ENCODE results near the gene KANK3.
A peak's percentile ranks its signal among the peaks of the same experiment; 100 is the strongest.
"Not testable (repeated sequence)": the region's sequence is repeated elsewhere in the genome, so short reads cannot be mapped to it uniquely, and the experiment has no call there.

The KANK3 gene

GRCh38 chr19:8323781-8324185, 19.3 kb downstream of the KANK3 start:
- Histone ChIP-seq H3K9me3 (ENCODE audit: control insufficient read depth, insufficient read depth, low read depth, low read length) (0 out of 2 replicates have a peak, but pooled peaks cover 2% of the 10 kb centered on the region), H3K4me3 (ENCODE audit: low read depth, low read length) (no peak overlapping the region), H3K36me3 (ENCODE audit: control insufficient read depth, insufficient read depth, low read length) (peaks cover 24% of the 10 kb centered on the region), H3K27me3 (ENCODE audit: control insufficient read depth, insufficient read depth, low read length) (no peaks in the 10 kb centered on the region), H3K27ac (ENCODE audit: low read depth, low read length) (no peak overlapping the region), H3K4me1 (ENCODE audit: control insufficient read depth, insufficient read depth, low read length) (peaks cover 9% of the 10 kb centered on the region), H3K9ac (ENCODE audit: low read length) (no peak overlapping the region)

- Histone ChIP-seq H3K36me3 (ENCODE audit: control insufficient read depth, insufficient read depth, low read length) (peaks cover 24% of the 10 kb centered on the region), H3K9ac (ENCODE audit: low read length) (peak overlapping the region; percentile 90), H3K27me3 (ENCODE audit: control insufficient read depth, insufficient read depth, low read length) (no peaks in the 10 kb centered on the region), H3K27ac (ENCODE audit: low read depth, low read length) (no peak overlapping the region), H3K4me1 (ENCODE audit: control insufficient read depth, insufficient read depth, low read length) (peaks cover 9% of the 10 kb centered on the region), H3K9me3 (ENCODE audit: control insufficient read depth, insufficient read depth, low read depth, low read length) (0 out of 2 replicates have a peak, but pooled peaks cover 2% of the 10 kb centered on the region), H3K4me3 (ENCODE audit: low read depth, low read length) (peak overlapping the region; percentile 84)
Measured at GRCh38 chr19:8322638-8322997, 20.4 kb downstream of the KANK3 start.

DNA sequence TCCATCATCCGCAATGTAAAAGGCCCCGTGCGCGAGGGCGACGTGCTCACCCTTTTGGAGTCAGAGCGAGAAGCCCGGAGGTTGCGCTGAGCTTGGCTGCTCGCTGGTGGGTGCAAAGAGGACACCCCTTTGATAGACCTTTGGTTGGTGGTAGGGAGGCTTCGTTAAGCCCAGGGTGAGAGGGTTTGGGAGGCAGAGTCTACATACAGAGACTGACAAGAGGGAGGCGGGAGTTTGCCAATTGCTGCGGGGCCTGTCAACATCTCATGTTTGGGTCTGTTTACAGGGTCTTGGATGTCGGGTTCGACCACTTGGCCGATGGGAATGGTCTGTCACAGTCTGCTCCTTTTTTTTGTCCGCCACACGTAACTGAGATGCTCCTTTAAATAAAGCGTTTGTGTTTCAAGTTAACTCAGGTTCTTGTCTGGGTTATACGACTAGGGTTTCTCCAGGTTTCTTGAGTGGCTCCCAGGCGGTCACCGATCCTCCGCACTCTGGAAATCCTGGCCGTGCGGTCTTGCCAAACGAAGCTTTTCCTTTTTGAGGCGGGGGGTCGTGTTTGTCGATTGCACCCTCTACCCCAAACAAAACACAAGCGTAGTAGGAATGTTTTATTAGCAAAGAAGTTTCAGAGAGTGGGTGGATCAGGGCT, 20.9 kb downstream of the KANK3 start:
- Histone ChIP-seq H3K9ac (ENCODE audit: low read length) (peak overlapping the region; percentile 90), H3K36me3 (ENCODE audit: control insufficient read depth, insufficient read depth, low read length) (peaks cover 24% of the 10 kb centered on the region), H3K4me3 (ENCODE audit: low read depth, low read length) (peak overlapping the region; percentile 84), H3K27me3 (ENCODE audit: control insufficient read depth, insufficient read depth, low read length) (no peaks in the 10 kb centered on the region), H3K27ac (ENCODE audit: low read depth, low read length) (peak overlapping the region; percentile 90), H3K4me1 (ENCODE audit: control insufficient read depth, insufficient read depth, low read length) (peaks cover 9% of the 10 kb centered on the region), H3K9me3 (ENCODE audit: control insufficient read depth, insufficient read depth, low read depth, low read length) (0 out of 2 replicates have a peak, but pooled peaks cover 2% of the 10 kb centered on the region)

- Histone ChIP-seq H3K27me3 (ENCODE audit: control insufficient read depth, insufficient read depth, low read length) (no peaks in the 10 kb centered on the region), H3K9me3 (ENCODE audit: control insufficient read depth, insufficient read depth, low read depth, low read length) (no peaks in the 10 kb centered on the region), H3K4me3 (ENCODE audit: low read depth, low read length) (peak within 1 kb of the TSS; percentile 84), H3K27ac (ENCODE audit: low read depth, low read length) (peak within 1 kb of the TSS; percentile 94), H3K9ac (ENCODE audit: low read length) (peak within 1 kb of the TSS; percentile 90), H3K4me1 (ENCODE audit: control insufficient read depth, insufficient read depth, low read length) (peaks cover 16% of the 10 kb centered on the region), H3K36me3 (ENCODE audit: control insufficient read depth, insufficient read depth, low read length) (peaks cover 27% of the 10 kb centered on the region)
Measured at GRCh38 chr19:8321067-8321985, 21.7 kb downstream of the KANK3 start, which contains the start of the genes NDUFA7 and RPS28. TSS of gene NDUFA7 (minus strand) at chr19:8321375. CDS start at chr19:8321358, 17 bp downstream. TSS of gene RPS28 (plus strand) at chr19:8321496. CDS start at chr19:8321531, 35 bp downstream.

- peaks cover 17% of the 10 kb centered on the region for H3K4me1 ChIP-seq (ENCODE audit: control insufficient read depth, insufficient read depth, low read length)
- peak overlapping the region; percentile 90 for H3K9ac ChIP-seq (ENCODE audit: low read length)
Measured at GRCh38 chr19:8320564-8321066, 22.4 kb downstream of the KANK3 start.

DNA sequence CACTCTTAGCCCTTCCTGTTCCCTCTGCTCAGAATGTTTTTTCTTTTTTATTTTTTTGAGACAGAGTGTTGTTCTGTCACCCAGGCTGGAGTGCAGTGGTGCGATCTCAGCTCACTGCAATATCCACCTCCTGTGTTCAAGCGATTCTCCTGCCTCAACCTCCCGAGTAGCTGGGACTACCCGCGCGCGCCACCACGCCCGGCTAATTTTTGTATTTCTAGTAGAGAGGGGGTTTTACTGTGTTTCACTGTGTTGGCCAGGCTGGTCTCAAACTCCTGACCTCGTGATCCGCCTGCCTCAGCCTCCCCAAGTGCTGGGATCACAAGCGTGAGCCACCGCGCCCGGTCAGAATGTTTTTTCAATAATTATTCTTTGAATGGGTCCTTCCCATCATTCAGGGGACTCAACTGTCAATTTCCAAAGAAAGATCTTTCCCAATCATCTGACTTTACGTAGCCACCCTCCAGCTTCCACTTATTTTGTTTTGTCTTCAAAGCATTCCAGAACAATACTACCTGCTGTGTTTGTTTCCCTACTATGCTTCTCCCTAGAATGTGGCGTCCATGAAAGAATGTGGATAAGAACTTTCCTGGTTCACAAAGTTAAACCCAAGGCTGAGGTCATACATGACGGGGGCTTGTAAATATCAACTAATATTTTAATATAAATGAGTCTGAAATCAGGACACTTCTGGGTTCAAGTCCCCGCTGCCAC, 23.1 kb downstream of the KANK3 start:
- Histone ChIP-seq H3K9me3 (ENCODE audit: control insufficient read depth, insufficient read depth, low read depth, low read length) (no peaks in the 10 kb centered on the region), H3K4me3 (ENCODE audit: low read depth, low read length) (peak overlapping the region; percentile 84), H3K36me3 (ENCODE audit: control insufficient read depth, insufficient read depth, low read length) (peaks cover 41% of the 10 kb centered on the region), H3K27ac (ENCODE audit: low read depth, low read length) (peak overlapping the region; percentile 94), H3K9ac (ENCODE audit: low read length) (peak overlapping the region; percentile 90), H3K4me1 (ENCODE audit: control insufficient read depth, insufficient read depth, low read length) (peaks cover 17% of the 10 kb centered on the region), H3K27me3 (ENCODE audit: control insufficient read depth, insufficient read depth, low read length) (no peaks in the 10 kb centered on the region)

More at GRCh38 chr19:8320564-8321066, 22.4 kb downstream of the KANK3 start:
- H3K27me3 ChIP-seq (ENCODE audit: control insufficient read depth, insufficient read depth, low read length), result no peaks in the 10 kb centered on the region
- H3K27ac ChIP-seq (ENCODE audit: low read depth, low read length), result peak overlapping the region; percentile 94
- peaks cover 34% of the 10 kb centered on the region for H3K36me3 ChIP-seq (ENCODE audit: control insufficient read depth, insufficient read depth, low read length)
- H3K4me3 ChIP-seq (ENCODE audit: low read depth, low read length), result peak overlapping the region; percentile 84
- H3K9me3 ChIP-seq (ENCODE audit: control insufficient read depth, insufficient read depth, low read depth, low read length), result no peaks in the 10 kb centered on the region

GRCh38 chr19:8318835-8319234, 24.2 kb downstream of the KANK3 start:
- H3K27ac ChIP-seq (ENCODE audit: low read depth, low read length); H3K9ac ChIP-seq (ENCODE audit: low read length); H3K9me3 ChIP-seq (ENCODE audit: control insufficient read depth, insufficient read depth, low read depth, low read length); H3K4me3 ChIP-seq (ENCODE audit: low read depth, low read length); H3K27me3 ChIP-seq (ENCODE audit: control insufficient read depth, insufficient read depth, low read length): not testable (repeated sequence)
- H3K36me3 ChIP-seq (ENCODE audit: control insufficient read depth, insufficient read depth, low read length), result peaks cover 48% of the 10 kb centered on the region
- H3K4me1 ChIP-seq (ENCODE audit: control insufficient read depth, insufficient read depth, low read length), result peaks cover 17% of the 10 kb centered on the region

DNA sequence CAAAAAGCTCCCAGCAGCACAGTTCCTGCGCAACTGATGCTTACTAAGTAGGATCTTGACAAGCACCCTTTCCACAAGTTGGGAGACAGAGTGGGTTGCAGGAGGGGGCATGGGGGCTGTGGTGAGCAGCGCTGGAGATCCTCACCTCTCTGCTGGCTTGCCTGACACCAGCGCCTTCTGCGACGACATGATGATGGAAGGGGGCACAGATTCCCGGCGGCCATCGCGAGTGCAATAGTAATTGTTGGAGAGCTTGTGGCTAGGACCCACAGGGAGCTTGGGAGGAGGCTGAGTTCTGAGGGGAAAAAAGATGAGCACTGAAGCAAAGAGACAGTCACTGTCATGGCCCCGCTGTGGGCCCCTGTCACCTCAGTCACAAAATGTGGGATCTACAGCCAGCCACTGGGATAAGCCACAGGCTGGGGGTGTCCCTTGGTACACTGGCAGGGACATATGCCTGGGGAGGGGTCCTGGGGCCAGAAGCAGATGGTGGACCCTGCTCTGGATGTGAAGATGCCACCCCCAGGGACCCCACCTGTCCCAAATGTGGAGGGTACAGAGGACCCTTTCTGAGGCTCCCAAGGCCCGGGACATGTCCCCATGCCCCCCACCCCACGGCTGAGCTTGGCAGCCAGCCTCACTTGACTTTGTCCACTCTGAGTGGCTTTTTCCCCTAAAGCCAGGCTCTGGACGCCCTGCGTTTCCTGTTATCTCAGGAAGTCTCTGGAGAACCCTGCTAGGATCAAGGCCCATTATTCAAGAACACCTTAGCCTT, 26.5 kb downstream of the KANK3 start:
- Histone ChIP-seq H3K4me3 (ENCODE audit: low read depth, low read length) (no peak overlapping the region), H3K4me1 (ENCODE audit: control insufficient read depth, insufficient read depth, low read length) (peaks cover 11% of the 10 kb centered on the region), H3K27me3 (ENCODE audit: control insufficient read depth, insufficient read depth, low read length) (no peaks in the 10 kb centered on the region), H3K27ac (ENCODE audit: low read depth, low read length) (0 out of 2 replicates have a peak overlapping the region, but pooled peaks have one; percentile 43), H3K9me3 (ENCODE audit: control insufficient read depth, insufficient read depth, low read depth, low read length) (no peaks in the 10 kb centered on the region), H3K9ac (ENCODE audit: low read length) (peak overlapping the region; percentile 48), H3K36me3 (ENCODE audit: control insufficient read depth, insufficient read depth, low read length) (peaks cover 46% of the 10 kb centered on the region)

DNA sequence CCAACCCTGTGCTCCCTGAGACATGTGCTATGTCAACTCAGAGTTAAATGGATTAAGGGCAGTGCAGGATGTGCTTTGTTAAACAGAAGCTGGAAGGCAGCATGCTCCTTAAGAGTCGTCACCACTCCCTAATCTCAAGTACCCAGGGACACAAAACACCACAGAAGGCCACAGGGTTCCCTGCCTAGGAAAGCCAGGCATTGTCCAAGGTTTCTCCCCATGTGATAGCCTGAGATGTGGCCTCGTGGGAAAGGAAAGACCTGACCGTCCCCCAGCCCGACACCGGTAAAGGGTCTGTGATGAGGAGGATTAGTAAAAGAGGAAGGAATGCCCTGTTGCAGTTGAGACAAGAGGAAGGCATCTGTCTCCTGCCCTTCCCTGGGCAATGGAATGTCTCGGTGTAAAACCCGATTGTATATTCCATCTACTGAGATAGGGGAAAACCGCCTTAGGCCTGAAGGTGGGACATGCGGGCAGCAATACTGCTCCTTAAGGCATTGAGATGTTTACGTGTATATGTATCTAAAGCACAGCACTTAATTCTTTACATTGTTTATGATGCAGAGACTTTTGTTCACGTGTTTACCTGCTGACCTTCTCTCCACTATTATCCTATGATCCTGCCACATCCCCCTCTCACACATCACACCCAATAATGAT, 28.0 kb downstream of the KANK3 start:
- H3K36me3 ChIP-seq (ENCODE audit: control insufficient read depth, insufficient read depth, low read length), result peaks cover 58% of the 10 kb centered on the region
- not testable (repeated sequence) for H3K9me3 ChIP-seq (ENCODE audit: control insufficient read depth, insufficient read depth, low read depth, low read length); H3K27ac ChIP-seq (ENCODE audit: low read depth, low read length); H3K9ac ChIP-seq (ENCODE audit: low read length); H3K4me1 ChIP-seq (ENCODE audit: control insufficient read depth, insufficient read depth, low read length); H3K27me3 ChIP-seq (ENCODE audit: control insufficient read depth, insufficient read depth, low read length); H3K4me3 ChIP-seq (ENCODE audit: low read depth, low read length)

All from HUES6 (cell line).